Measurements from ENCODE around the gene FAF1.

Gene FAF1

GRCh38 chr1:50977575-50978143, 17.6 kb upstream of the FAF1 start:
- DNase-seq = no peak

GRCh38 chr1:50976890-50977574, 17.0 kb upstream of the FAF1 start:
- DNase-seq = peak; percentile 63

GRCh38 chr1:50976111-50976889, 16.2 kb upstream of the FAF1 start:
- DNase-seq = peak; percentile 58

- DNase-seq = no peak
Measured at GRCh38 chr1:50975436-50975835, 15.4 kb upstream of the FAF1 start.

GRCh38 chr1:50974618-50974935, 14.5 kb upstream of the FAF1 start:
- no peak for DNase-seq

GRCh38 chr1:50973875-50974617, 14.0 kb upstream of the FAF1 start:
- no peak for DNase-seq

- DNase-seq = no peak
Measured at GRCh38 chr1:50973255-50973654, 13.2 kb upstream of the FAF1 start.

GRCh38 chr1:50972766-50973165, 12.7 kb upstream of the FAF1 start:
- no peak for DNase-seq

GRCh38 chr1:50971748-50972305, 11.8 kb upstream of the FAF1 start:
- no peak for DNase-seq

- no peak for DNase-seq
Measured at GRCh38 chr1:50970931-50971582, 11.0 kb upstream of the FAF1 start.

- DNase-seq = no peak
Measured at GRCh38 chr1:50970509-50970887, 10.4 kb upstream of the FAF1 start.

GRCh38 chr1:50969611-50970508, 9.8 kb upstream of the FAF1 start, which contains the start of gene CDKN2C:
Gene CDKN2C, plus strand, starts transcription at chr1:50970245. Its CDS starts 124 bp downstream, at chr1:50970369.
- peak; percentile 91 for DNase-seq

- no peak for DNase-seq
Measured at GRCh38 chr1:50968821-50969610, 8.9 kb upstream of the FAF1 start.

GRCh38 chr1:50968158-50968820, 8.2 kb upstream of the FAF1 start:
- peak; percentile 30 for DNase-seq

GRCh38 chr1:50967416-50968157, 7.5 kb upstream of the FAF1 start:
- no peak for DNase-seq

- DNase-seq = no peak
Measured at GRCh38 chr1:50966991-50967390, 6.9 kb upstream of the FAF1 start.

- DNase-seq = no peak
Measured at GRCh38 chr1:50964863-50965262, 4.8 kb upstream of the FAF1 start.

GRCh38 chr1:50959303-50959912, 659 bp downstream of the FAF1 start:
- DNase-seq = no peak

GRCh38 chr1:50955116-50955515, 5.0 kb downstream of the FAF1 start:
- no peak for DNase-seq
